MM.1S (cell line): ENCODE data around the gene RAPGEF2.

Source experiments
- DNase-seq: peaks from one replicate; pipeline ENCODE4 v3.0.0-alpha.2; 2015
- H2AFZ ChIP-seq: fragments of 300-600 bp; sonication (generic); 2 replicates; pipeline ENCODE4 v1.6.0; 2016; ENCODE audit warnings: antibody characterized with exemption, low read length
- H3F3A ChIP-seq: fragments of 300-600 bp; sonication (generic); 2 replicates; pipeline ENCODE4 v1.6.1; 2016; ENCODE audit warnings: mild to moderate bottlenecking, antibody characterized with exemption, low read length, moderate library complexity, mixed read lengths; ENCODE audit not compliant: insufficient read depth
- H3K27ac ChIP-seq: fragments of 300-600 bp; sonication (generic); 2 replicates; pipeline ENCODE4 v1.5.1; 2016; ENCODE audit warnings: mild to moderate bottlenecking, low read length
- H3K27me3 ChIP-seq: fragments of 300-600 bp; sonication (generic); replicated peaks from 2 replicates; pipeline ENCODE4 v1.6.0; 2016; ENCODE audit warnings: low read length; ENCODE audit not compliant: insufficient read depth
- H3K36me3 ChIP-seq: fragments of 300-600 bp; sonication (generic); replicated peaks from 2 replicates; pipeline ENCODE4 v1.6.1; 2016; ENCODE audit warnings: mild to moderate bottlenecking, low read length, mixed read lengths; ENCODE audit not compliant: insufficient read depth
- H3K4me1 ChIP-seq: fragments of 300-600 bp; sonication (generic); 2 replicates; pipeline ENCODE4 v1.6.1; 2016; ENCODE audit warnings: low read length, mixed read lengths
- H3K4me2 ChIP-seq: fragments of 300-600 bp; sonication (generic); 2 replicates; pipeline ENCODE4 v1.6.0; 2016; ENCODE audit warnings: low read depth, low read length
- H3K4me3 ChIP-seq: fragments of 300-600 bp; sonication (generic); 2 replicates; pipeline ENCODE4 v1.5.1; 2016; ENCODE audit warnings: low read length, mixed read lengths
- H3K79me2 ChIP-seq: fragments of 300-600 bp; sonication (generic); 2 replicates; pipeline ENCODE4 v1.6.1; 2016; ENCODE audit warnings: mixed run types, low read length, mixed read lengths
- H3K9ac ChIP-seq: fragments of 300-600 bp; sonication (generic); 2 replicates; pipeline ENCODE4 v1.6.1; 2016; ENCODE audit warnings: low read length, mixed read lengths
- H3K9me2 ChIP-seq: fragments of 300-600 bp; sonication (generic); replicated peaks from 2 replicates; pipeline ENCODE4 v1.6.1; 2016; ENCODE audit warnings: mild to moderate bottlenecking, low read length, mixed read lengths; ENCODE audit not compliant: insufficient read depth
- H3K9me3 ChIP-seq: fragments of 300-600 bp; sonication (generic); replicated peaks from 2 replicates; pipeline ENCODE4 v1.6.1; 2016; ENCODE audit warnings: mild to moderate bottlenecking, low read length, mixed read lengths; ENCODE audit not compliant: insufficient read depth
- H4K20me1 ChIP-seq: fragments of 300-600 bp; sonication (generic); 2 replicates; pipeline ENCODE4 v1.6.1; 2016; ENCODE audit warnings: mild to moderate bottlenecking, low read length, moderate library complexity, mixed read lengths; ENCODE audit not compliant: insufficient read depth
- EZH2 ChIP-seq: fragments of 300-600 bp; sonication (generic); optimal IDR thresholded peaks from 2 replicates; pipeline ENCODE3; 2017; ENCODE audit warnings: low read depth, mild to moderate bottlenecking, antibody characterized with exemption, low read length, mixed read lengths
- EZH2phosphoT487 ChIP-seq: fragments of 300-600 bp; sonication (generic); IDR thresholded peaks from 2 replicates; pipeline ENCODE4 v1.6.1; 2018; ENCODE audit warnings: antibody characterized with exemption, low read length
- TF ChIP-seq, protein P1 (sequence below): fragments of 300-600 bp; sonication (generic); IDR thresholded peaks from 2 replicates; pipeline ENCODE4 v1.5.1; 2016; ENCODE audit warnings: antibody characterized with exemption, low read length, mixed read lengths

RAPGEF2 gene

DNA sequence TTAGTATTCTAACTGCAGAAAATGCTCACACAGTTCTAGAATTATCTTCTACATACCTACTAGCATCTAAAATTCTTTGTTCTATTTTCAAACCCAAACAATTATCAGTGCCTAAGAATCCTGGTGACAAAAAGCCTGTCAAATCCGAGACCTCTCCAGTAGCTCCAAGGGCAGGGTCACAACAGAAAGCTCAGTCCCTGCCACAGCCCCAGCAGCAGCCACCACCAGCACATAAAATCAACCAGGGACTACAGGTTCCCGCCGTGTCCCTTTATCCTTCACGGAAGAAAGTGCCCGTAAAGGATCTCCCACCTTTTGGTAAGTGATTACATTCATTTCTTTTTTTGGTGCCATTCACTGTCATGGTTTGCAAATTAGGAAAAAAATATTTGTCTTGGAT lies 243.8 kb downstream of the RAPGEF2 start:
- Histone ChIP-seq H2AFZ (no peak overlapping the region), H3K27me3 (no peaks in the 10 kb centered on the region), H3K4me1 (no peaks in the 10 kb centered on the region), H3K9me2 (no peaks in the 10 kb centered on the region), H3F3A (no peaks in the 10 kb centered on the region), H3K4me3 (no peak overlapping the region), H3K9ac (no peak overlapping the region), H3K4me2 (no peak overlapping the region), H3K36me3 (no peaks in the 10 kb centered on the region; the same call in 1 of the 2 replicates), H3K27ac (no peak overlapping the region), H3K79me2 (no peaks in the 10 kb centered on the region), H4K20me1 (no peaks in the 10 kb centered on the region), H3K9me3 (no peaks in the 10 kb centered on the region)
- no peak for DNase-seq
- TF ChIP-seq EZH2 (no peak), EZH2phosphoT487 (no peak)
- TF ChIP-seq, protein P1, sequence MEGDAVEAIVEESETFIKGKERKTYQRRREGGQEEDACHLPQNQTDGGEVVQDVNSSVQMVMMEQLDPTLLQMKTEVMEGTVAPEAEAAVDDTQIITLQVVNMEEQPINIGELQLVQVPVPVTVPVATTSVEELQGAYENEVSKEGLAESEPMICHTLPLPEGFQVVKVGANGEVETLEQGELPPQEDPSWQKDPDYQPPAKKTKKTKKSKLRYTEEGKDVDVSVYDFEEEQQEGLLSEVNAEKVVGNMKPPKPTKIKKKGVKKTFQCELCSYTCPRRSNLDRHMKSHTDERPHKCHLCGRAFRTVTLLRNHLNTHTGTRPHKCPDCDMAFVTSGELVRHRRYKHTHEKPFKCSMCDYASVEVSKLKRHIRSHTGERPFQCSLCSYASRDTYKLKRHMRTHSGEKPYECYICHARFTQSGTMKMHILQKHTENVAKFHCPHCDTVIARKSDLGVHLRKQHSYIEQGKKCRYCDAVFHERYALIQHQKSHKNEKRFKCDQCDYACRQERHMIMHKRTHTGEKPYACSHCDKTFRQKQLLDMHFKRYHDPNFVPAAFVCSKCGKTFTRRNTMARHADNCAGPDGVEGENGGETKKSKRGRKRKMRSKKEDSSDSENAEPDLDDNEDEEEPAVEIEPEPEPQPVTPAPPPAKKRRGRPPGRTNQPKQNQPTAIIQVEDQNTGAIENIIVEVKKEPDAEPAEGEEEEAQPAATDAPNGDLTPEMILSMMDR = no peak

- no peaks in the 10 kb centered on the region for H3K9me3 ChIP-seq
- no peak overlapping the region for H3K4me2 ChIP-seq
- no peaks in the 10 kb centered on the region for H3K27me3 ChIP-seq
- no peaks in the 10 kb centered on the region for H3K4me1 ChIP-seq
- no peaks in the 10 kb centered on the region for H4K20me1 ChIP-seq
- H3K9me2 ChIP-seq = no peaks in the 10 kb centered on the region
- no peak overlapping the region for H3K4me3 ChIP-seq
- H3K27ac ChIP-seq = no peak overlapping the region
- H3K36me3 ChIP-seq = no peaks in the 10 kb centered on the region; the same call in 1 of the 2 replicates
- H3K79me2 ChIP-seq = no peaks in the 10 kb centered on the region
- TF ChIP-seq EZH2phosphoT487 = no peak
- TF ChIP-seq, protein P1 = no peak
- no peak for TF ChIP-seq EZH2
- DNase-seq = no peak
- no peak overlapping the region for H3K9ac ChIP-seq
- no peaks in the 10 kb centered on the region for H3F3A ChIP-seq
- no peak overlapping the region for H2AFZ ChIP-seq
Measured at GRCh38 chr4:159347813-159348212, 244.9 kb downstream of the RAPGEF2 start.

DNA sequence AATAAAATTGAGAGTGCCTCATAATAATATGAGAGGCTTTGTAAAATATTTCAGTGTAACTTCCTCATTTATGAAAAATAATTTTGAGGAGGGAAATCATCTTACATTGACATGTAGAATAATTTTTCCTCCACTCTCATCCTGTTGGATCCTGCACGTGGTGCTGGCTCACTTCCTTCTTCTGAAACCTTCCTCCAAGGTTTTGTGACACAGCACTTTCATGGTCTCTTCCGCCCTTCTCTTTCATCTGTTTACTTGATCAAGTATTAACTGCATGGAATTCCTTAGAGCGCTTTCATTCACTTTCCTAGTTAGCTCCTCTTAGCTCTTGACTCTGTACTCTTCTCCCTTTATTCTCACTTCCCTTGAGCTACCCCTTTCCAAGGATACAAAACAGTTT lies 246.5 kb downstream of the RAPGEF2 start:
- no peaks in the 10 kb centered on the region for H4K20me1 ChIP-seq
- H3K9me2 ChIP-seq = no peaks in the 10 kb centered on the region
- H3K4me3 ChIP-seq = no peak overlapping the region
- TF ChIP-seq EZH2 (no peak), EZH2phosphoT487 (no peak)
- TF ChIP-seq, protein P1 = no peak
- no peak overlapping the region for H3K27ac ChIP-seq
- no peaks in the 10 kb centered on the region for H3K36me3 ChIP-seq
- no peaks in the 10 kb centered on the region for H3K9me3 ChIP-seq
- no peaks in the 10 kb centered on the region for H3K4me1 ChIP-seq
- no peak overlapping the region for H3K9ac ChIP-seq
- no peak overlapping the region for H3K4me2 ChIP-seq
- no peaks in the 10 kb centered on the region for H3K79me2 ChIP-seq
- no peaks in the 10 kb centered on the region for H3F3A ChIP-seq
- DNase-seq = no peak
- no peaks in the 10 kb centered on the region for H3K27me3 ChIP-seq
- H2AFZ ChIP-seq = no peak overlapping the region
